HepG2 (cell line): ENCODE data around the gene KATNA1.

Source experiments
- CREB1 ChIP-seq, 2 experiments: fragments of 450-650 bp in 1 of 2; IDR thresholded peaks; 2 replicates each; pipeline ENCODE4 v1.6.1; 2016 to 2017; ENCODE audit warnings: control low read depth in 1 of 2, mild to moderate bottlenecking in 1 of 2, missing compliant biosample characterization in 1 of 2, missing genetic modification characterization in 1 of 2
- ZFX ChIP-seq: sonication (generic); formaldehyde crosslinking; IDR thresholded peaks from 2 replicates; pipeline ENCODE4 v1.4.0; 2020; ENCODE audit warnings: mild to moderate bottlenecking, low read depth, missing genetic modification reagents, moderate library complexity
- ZNF724P ChIP-seq: sonication (generic); formaldehyde crosslinking; IDR thresholded peaks from 2 replicates; pipeline ENCODE4 v1.8.0; 2022; ENCODE audit warnings: missing genetic modification reagents, borderline replicate concordance
- TF ChIP-seq, protein P1 (sequence below): sonication (generic); formaldehyde crosslinking; IDR thresholded peaks from 2 replicates; pipeline ENCODE4 v1.8.1; 2023; ENCODE audit warnings: mild to moderate bottlenecking, moderate library complexity, missing genetic modification reagents

DNA sequence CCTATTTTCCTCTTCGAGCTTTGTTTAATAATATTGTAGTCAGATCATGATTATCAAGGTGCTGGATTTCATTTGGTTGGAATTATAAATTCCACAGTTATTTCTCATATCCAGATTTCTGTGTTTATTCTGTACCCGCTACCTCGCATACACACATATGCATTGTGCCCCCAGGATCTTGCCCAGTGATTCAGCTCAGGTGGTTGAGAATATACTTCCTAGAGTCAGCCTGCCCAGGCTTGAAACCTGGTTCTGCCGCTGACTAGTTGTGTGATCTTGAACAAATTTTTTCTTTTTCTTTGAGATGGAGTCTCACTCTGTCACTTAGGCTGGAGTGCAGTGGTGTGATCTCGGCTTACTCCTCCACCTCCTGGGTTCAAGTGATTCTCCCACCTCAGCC, 67.6 kb downstream of the KATNA1 start:
- no peak for TF ChIP-seq CREB1 (IDR thresholded peaks at IDR 0.05)
- TF ChIP-seq CREB1 (CRISPR knock-in tag; IDR thresholded peaks at IDR 0.05), result no peak
- TF ChIP-seq ZFX (CRISPR knock-in tag), result no peak
- no peak for TF ChIP-seq ZNF724P (CRISPR knock-in tag)
- TF ChIP-seq, protein P1, sequence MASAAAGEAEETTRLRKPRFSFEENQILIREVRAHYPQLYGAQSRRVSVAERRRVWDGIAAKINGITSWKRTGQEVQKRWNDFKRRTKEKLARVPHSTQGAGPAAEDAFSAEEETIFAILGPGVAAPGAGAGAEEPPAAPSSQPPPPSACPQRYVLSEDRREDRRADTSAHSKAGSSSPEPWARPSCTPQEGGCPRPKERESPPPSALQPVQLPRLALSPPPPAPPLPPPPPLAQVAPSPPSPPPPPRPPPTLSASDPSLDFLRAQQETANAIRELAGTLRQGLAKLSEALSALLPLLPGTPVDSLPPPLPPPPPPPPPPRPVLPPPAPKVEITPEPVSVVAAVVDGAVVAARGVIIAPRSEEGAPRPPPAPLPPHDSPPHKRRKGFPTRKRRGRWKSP (CRISPR knock-in tag), result no peak
